HCT116 (cell line): ENCODE results near the gene ARHGEF17. TPM values are rescaled to one million over a fixed set of nuclear protein-coding genes. Genes with fewer than 3 reads are reported as not detected.

Source experiments
- ATAC-seq: fragments of 200-7000 bp; cut with Tn5 transposase; 2 replicates; pipeline ENCODE4 v1.9.1; 2020; ENCODE audit warnings: mild to moderate bottlenecking, moderate library complexity
- BruUV-seq: library from RNA; stranded (reverse); fragments of 400-500 nt; replicated peaks from 2 replicates; lab custom pipeline; 2021; lab: Mats Ljungman, UMichigan
- CTCF ChIA-PET: fragments of 300-600 bp; sonication (Branson Sonifier 250); formaldehyde crosslinking; loops from one replicate; lab custom pipeline; 2021; ENCODE audit warnings: antibody characterized with exemption; lab: Charles Lee
- POLR2A ChIA-PET: fragments of 300-600, 350-600 bp; sonication (Branson Sonifier 250); formaldehyde crosslinking; loops from one replicate; lab custom pipeline; 2021; ENCODE audit warnings: antibody characterized with exemption; lab: Charles Lee
- RAD21 ChIA-PET, 2 experiments: fragments of 300-600 bp; sonication (Branson Sonifier 250); formaldehyde crosslinking; loops; one replicate each; lab custom pipeline; 2023; ENCODE audit warnings: low total read pairs in 2 of 2; ENCODE audit not compliant: uncharacterized antibody in 2 of 2, unreplicated experiment in 2 of 2, low non-redundant PET in 1 of 2; lab: Charles Lee
- DNase-seq: peaks from one replicate; pipeline ENCODE4 v3.0.0-alpha.2; 2010; ENCODE audit warnings: low read depth, low spot score
- H2AFZ ChIP-seq: fragments of 200-600 bp; shearing (Covaris generic), sonication (generic); 2 replicates; pipeline ENCODE4 v1.6.1; 2017; ENCODE audit warnings: low read depth, mixed run types, mixed read lengths, antibody characterized with exemption, low read length; ENCODE audit not compliant: poor library complexity, severe bottlenecking
- H3K27ac ChIP-seq: 2 replicates; pipeline ENCODE4 v1.5.1; 2012; ENCODE audit warnings: low read depth, low read length
- H3K27me3 ChIP-seq: fragments of 200-600 bp; sonication (generic); 2 replicates; pipeline ENCODE4 v1.6.1; 2016; ENCODE audit warnings: mixed run types, low read length, mixed read lengths; ENCODE audit not compliant: insufficient read depth
- H3K36me3 ChIP-seq, 2 experiments: fragments of 200-500 bp in 1 of 2; fragments of 200-600 bp in 1 of 2; sonication (Bioruptor generic) in 1 of 2; sonication (generic) in 1 of 2; 2 replicates each; pipeline versions ENCODE4 v1.5.1 to v1.6.1; 2014 to 2016; ENCODE audit warnings: low read length in 2 of 2, inconsistent platforms in 1 of 2, mixed read lengths in 1 of 2, mixed run types in 1 of 2; ENCODE audit not compliant: insufficient read depth in 2 of 2, control insufficient read depth in 1 of 2
- H3K4me1 ChIP-seq, 2 experiments: fragments of 200-600 bp in 1 of 2; sonication (generic) in 1 of 2; 2 replicates each; pipeline versions ENCODE4 v1.5.1 to v1.6.1; 2012 to 2017; ENCODE audit warnings: low read length in 2 of 2, inconsistent platforms in 1 of 2, mild to moderate bottlenecking in 1 of 2, mixed read lengths in 1 of 2, mixed run types in 1 of 2, moderate library complexity in 1 of 2; ENCODE audit not compliant: insufficient read depth in 2 of 2, control insufficient read depth in 1 of 2
- H3K4me2 ChIP-seq: fragments of 200-600 bp; sonication (generic); 2 replicates; pipeline ENCODE4 v1.6.1; 2017; ENCODE audit warnings: mixed run types, low read length, mixed read lengths
- H3K4me3 ChIP-seq, 2 experiments: fragments of 200-600 bp in 1 of 2; sonication (generic) in 1 of 2; replicated peaks in 1 of 2; 2 replicates each; pipeline ENCODE4 v1.5.1; 2011 to 2016; ENCODE audit warnings: low read length in 2 of 2, control low read depth in 1 of 2, low read depth in 1 of 2, mild to moderate bottlenecking in 1 of 2, mixed read lengths in 1 of 2, mixed run types in 1 of 2
- H3K79me2 ChIP-seq: fragments of 200-600 bp; sonication (generic); 2 replicates; pipeline ENCODE4 v1.6.1; 2017; ENCODE audit warnings: mild to moderate bottlenecking, mixed run types, low read length, moderate library complexity, mixed read lengths; ENCODE audit not compliant: insufficient read depth
- H3K9ac ChIP-seq: fragments of 200-600 bp; sonication (generic); 2 replicates; pipeline ENCODE4 v1.6.1; 2016; ENCODE audit warnings: low read length, mixed read lengths
- H3K9me2 ChIP-seq: fragments of 200-600 bp; sonication (generic), shearing (Covaris generic); 2 replicates; pipeline ENCODE4 v1.6.1; 2017; ENCODE audit warnings: mixed run types, mild to moderate bottlenecking, moderate library complexity; ENCODE audit not compliant: insufficient read depth
- H3K9me3 ChIP-seq, 2 experiments: fragments of 200-500 bp in 1 of 2; fragments of 200-600 bp in 1 of 2; sonication (Bioruptor generic) in 1 of 2; sonication (generic) in 1 of 2; 2 replicates each; pipeline ENCODE4 v1.6.1; 2014 to 2017; ENCODE audit warnings: low read length in 2 of 2, mixed read lengths in 2 of 2, inconsistent platforms in 1 of 2, low read depth in 1 of 2, mild to moderate bottlenecking in 1 of 2, mixed run types in 1 of 2, moderate library complexity in 1 of 2; ENCODE audit not compliant: control insufficient read depth in 1 of 2, insufficient read depth in 1 of 2
- H4K20me1 ChIP-seq: fragments of 200-600 bp; sonication (generic), shearing (Covaris generic); 2 replicates; pipeline ENCODE4 v1.6.1; 2017; ENCODE audit warnings: mixed run types, mild to moderate bottlenecking, moderate library complexity; ENCODE audit not compliant: insufficient read depth
- CEBPB ChIP-seq: IDR thresholded peaks from 2 replicates; pipeline ENCODE4 v1.6.1; 2012; ENCODE audit warnings: low read depth
- EGR1 ChIP-seq: IDR thresholded peaks from 2 replicates; pipeline ENCODE4 v1.6.1; 2012; ENCODE audit warnings: low read depth
- EZH2 ChIP-seq: fragments of 200-600 bp; sonication (generic); IDR thresholded peaks from 2 replicates; pipeline ENCODE4 v1.6.1; 2017; ENCODE audit warnings: antibody characterized with exemption, mixed run types
- EZH2phosphoT487 ChIP-seq: fragments of 200-600 bp; IDR thresholded peaks from 2 replicates; pipeline ENCODE4 v1.6.1; 2018; ENCODE audit warnings: antibody characterized with exemption, borderline replicate concordance
- FOSL1 ChIP-seq: IDR thresholded peaks from 2 replicates; pipeline ENCODE4 v1.6.1; 2012; ENCODE audit warnings: low read depth
- JUND ChIP-seq: IDR thresholded peaks from 2 replicates; pipeline ENCODE4 v1.6.1; 2012
- POLR2A ChIP-seq: IDR thresholded peaks from 2 replicates; pipeline ENCODE4 v1.7.0; 2011; ENCODE audit warnings: borderline replicate concordance; ENCODE audit not compliant: insufficient read depth, insufficient read length; ENCODE audit errors: extremely low read depth
- POLR2AphosphoS5 ChIP-seq: IDR thresholded peaks from 2 replicates; pipeline ENCODE4 v1.6.1; 2011; ENCODE audit warnings: mild to moderate bottlenecking, low read depth, low read length, moderate library complexity
- RAD21 ChIP-seq: IDR thresholded peaks from 2 replicates; pipeline ENCODE4 v1.6.1; 2012; ENCODE audit warnings: low read depth, mild to moderate bottlenecking
- SRF ChIP-seq: IDR thresholded peaks from 2 replicates; pipeline ENCODE4 v1.6.1; 2012; ENCODE audit warnings: low read depth
- TCF7L2 ChIP-seq: IDR thresholded peaks from 2 replicates; pipeline ENCODE4 v1.7.0; 2011; ENCODE audit warnings: borderline replicate concordance, inconsistent platforms; ENCODE audit not compliant: insufficient read depth, insufficient read length; ENCODE audit errors: extremely low read depth
- ZFX ChIP-seq: fragments of 450-650 bp; IDR thresholded peaks from 2 replicates; pipeline ENCODE4 v1.6.1; 2017
- intact Hi-C: fragments of 100-400 bp; cut with micrococcal nuclease; formaldehyde crosslinking; loops from 2 replicates; pipeline ENCODE4 v1.10.0; 2022
- total RNA-seq: library from RNA; stranded (reverse); gene quantifications from one replicate; pipeline ENCODE4 v1.2.1, GENCODE V29; 2021; ENCODE audit not compliant: unreplicated experiment
- TF ChIP-seq, protein P1 (sequence below): IDR thresholded peaks from 2 replicates; pipeline ENCODE4 v1.6.1; 2012; ENCODE audit warnings: low read depth
- TF ChIP-seq, protein P2 (sequence below): IDR thresholded peaks from 2 replicates; pipeline ENCODE4 v1.6.1; 2012
- TF ChIP-seq, protein P3 (sequence below), 3 experiments: fragments of 200-600 bp in 1 of 3; sonication (generic) in 1 of 3; IDR thresholded peaks in 2 of 3; conservative IDR thresholded peaks in 1 of 3; 2 replicates each; pipeline ENCODE4 v1.5.1; 2012 to 2017; ENCODE audit warnings: low read depth in 2 of 3, low read length in 2 of 3, antibody characterized with exemption in 1 of 3, borderline replicate concordance in 1 of 3, control low read depth in 1 of 3, mild to moderate bottlenecking in 1 of 3, mixed read lengths in 1 of 3, mixed run types in 1 of 3, moderate library complexity in 1 of 3; ENCODE audit not compliant: insufficient read depth in 1 of 3
- TF ChIP-seq, protein P4 (sequence below): IDR thresholded peaks from 2 replicates; pipeline ENCODE4 v1.6.1; 2012

The ARHGEF17 gene
- total RNA-seq, 1 experiment from 2014 or later = 18.2 TPM

DNA sequence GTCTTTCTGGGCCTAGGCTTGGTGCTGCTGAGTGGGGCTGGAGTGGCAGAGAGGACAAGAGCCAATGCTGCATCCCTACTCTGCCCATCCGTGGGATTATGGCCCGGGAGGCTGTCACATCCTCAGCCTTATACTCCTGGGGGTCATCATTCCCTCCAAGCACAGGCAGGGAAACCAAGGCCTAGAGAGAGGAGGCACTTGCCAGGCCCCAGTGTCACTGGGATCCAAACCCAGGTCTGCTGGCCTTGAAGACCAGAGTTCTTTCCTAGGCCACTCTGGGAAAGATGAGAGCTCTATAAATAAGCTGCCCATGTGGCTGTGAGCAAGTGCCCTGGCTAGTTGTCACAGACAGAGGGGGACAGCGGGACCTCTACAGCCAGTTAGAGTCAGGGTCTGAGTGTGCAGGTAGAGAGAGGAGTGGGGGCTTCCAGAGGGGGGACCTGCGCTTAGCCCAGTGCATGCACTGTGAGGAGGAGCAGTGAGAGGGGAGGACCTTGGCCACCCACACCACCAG, 72.9 kb downstream of the ARHGEF17 start:
- peaks cover 0 to 10% of the 10 kb centered on the region in 2 experiments; a peak in 1 of 4 replicates for H3K36me3 ChIP-seq
- no peaks in the 10 kb centered on the region for H3K27me3 ChIP-seq
- H3K9me3 ChIP-seq = no peaks in the 10 kb centered on the region
- no TSS peak for BruUV-seq
- ATAC-seq (no peak), DNase-seq (no peak)
- H3K4me1 ChIP-seq = peaks cover 7 to 46% of the 10 kb centered on the region in 2 experiments; a peak in 3 of 4 replicates
- CTCF ChIA-PET = no interaction called here
- H3K9ac ChIP-seq = no peak overlapping the region
- peaks cover 97% of the 10 kb centered on the region for H3K79me2 ChIP-seq
- no peak overlapping the region for H2AFZ ChIP-seq
- no peaks in the 10 kb centered on the region; the same call in 1 of the 2 replicates for H4K20me1 ChIP-seq
- intact Hi-C loops = no loop called here
- no peak overlapping the region for H3K4me3 ChIP-seq
- TF ChIP-seq, protein P1, sequence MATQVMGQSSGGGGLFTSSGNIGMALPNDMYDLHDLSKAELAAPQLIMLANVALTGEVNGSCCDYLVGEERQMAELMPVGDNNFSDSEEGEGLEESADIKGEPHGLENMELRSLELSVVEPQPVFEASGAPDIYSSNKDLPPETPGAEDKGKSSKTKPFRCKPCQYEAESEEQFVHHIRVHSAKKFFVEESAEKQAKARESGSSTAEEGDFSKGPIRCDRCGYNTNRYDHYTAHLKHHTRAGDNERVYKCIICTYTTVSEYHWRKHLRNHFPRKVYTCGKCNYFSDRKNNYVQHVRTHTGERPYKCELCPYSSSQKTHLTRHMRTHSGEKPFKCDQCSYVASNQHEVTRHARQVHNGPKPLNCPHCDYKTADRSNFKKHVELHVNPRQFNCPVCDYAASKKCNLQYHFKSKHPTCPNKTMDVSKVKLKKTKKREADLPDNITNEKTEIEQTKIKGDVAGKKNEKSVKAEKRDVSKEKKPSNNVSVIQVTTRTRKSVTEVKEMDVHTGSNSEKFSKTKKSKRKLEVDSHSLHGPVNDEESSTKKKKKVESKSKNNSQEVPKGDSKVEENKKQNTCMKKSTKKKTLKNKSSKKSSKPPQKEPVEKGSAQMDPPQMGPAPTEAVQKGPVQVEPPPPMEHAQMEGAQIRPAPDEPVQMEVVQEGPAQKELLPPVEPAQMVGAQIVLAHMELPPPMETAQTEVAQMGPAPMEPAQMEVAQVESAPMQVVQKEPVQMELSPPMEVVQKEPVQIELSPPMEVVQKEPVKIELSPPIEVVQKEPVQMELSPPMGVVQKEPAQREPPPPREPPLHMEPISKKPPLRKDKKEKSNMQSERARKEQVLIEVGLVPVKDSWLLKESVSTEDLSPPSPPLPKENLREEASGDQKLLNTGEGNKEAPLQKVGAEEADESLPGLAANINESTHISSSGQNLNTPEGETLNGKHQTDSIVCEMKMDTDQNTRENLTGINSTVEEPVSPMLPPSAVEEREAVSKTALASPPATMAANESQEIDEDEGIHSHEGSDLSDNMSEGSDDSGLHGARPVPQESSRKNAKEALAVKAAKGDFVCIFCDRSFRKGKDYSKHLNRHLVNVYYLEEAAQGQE = no peak
- TF ChIP-seq JUND (no peak), FOSL1 (no peak), TCF7L2 (no peak), EZH2 (no peak), POLR2AphosphoS5 (no peak), RAD21 (no peak), ZFX (no peak), EGR1 (no peak), SRF (no peak), EZH2phosphoT487 (no peak), CEBPB (no peak), POLR2A (no peak)
- TF ChIP-seq, protein P2, sequence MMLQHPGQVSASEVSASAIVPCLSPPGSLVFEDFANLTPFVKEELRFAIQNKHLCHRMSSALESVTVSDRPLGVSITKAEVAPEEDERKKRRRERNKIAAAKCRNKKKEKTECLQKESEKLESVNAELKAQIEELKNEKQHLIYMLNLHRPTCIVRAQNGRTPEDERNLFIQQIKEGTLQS = no peak
- TF ChIP-seq, protein P3, sequence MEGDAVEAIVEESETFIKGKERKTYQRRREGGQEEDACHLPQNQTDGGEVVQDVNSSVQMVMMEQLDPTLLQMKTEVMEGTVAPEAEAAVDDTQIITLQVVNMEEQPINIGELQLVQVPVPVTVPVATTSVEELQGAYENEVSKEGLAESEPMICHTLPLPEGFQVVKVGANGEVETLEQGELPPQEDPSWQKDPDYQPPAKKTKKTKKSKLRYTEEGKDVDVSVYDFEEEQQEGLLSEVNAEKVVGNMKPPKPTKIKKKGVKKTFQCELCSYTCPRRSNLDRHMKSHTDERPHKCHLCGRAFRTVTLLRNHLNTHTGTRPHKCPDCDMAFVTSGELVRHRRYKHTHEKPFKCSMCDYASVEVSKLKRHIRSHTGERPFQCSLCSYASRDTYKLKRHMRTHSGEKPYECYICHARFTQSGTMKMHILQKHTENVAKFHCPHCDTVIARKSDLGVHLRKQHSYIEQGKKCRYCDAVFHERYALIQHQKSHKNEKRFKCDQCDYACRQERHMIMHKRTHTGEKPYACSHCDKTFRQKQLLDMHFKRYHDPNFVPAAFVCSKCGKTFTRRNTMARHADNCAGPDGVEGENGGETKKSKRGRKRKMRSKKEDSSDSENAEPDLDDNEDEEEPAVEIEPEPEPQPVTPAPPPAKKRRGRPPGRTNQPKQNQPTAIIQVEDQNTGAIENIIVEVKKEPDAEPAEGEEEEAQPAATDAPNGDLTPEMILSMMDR (IDR thresholded peaks at IDR 0.05 in 2 of 3, conservative IDR thresholded peaks at IDR 0.05 in 1 of 3; ENCODE audit: borderline replicate concordance in 1 of 3, insufficient read depth in 1 of 3, low read depth in 2 of 3, low read length in 2 of 3) = no peak
- TF ChIP-seq, protein P4, sequence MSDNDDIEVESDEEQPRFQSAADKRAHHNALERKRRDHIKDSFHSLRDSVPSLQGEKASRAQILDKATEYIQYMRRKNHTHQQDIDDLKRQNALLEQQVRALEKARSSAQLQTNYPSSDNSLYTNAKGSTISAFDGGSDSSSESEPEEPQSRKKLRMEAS = no peak
- POLR2A ChIA-PET = no interaction called here
- RAD21 ChIA-PET = no interaction called here
- H3K4me2 ChIP-seq = no peak overlapping the region
- no peaks in the 10 kb centered on the region for H3K9me2 ChIP-seq
- H3K27ac ChIP-seq = no peak overlapping the region
